Measurements from ENCODE around the gene MTMR12. TPM values are rescaled to one million over a fixed set of nuclear protein-coding genes. Genes with fewer than 3 reads are reported as not detected.

Gene MTMR12
- total RNA-seq, 1 donor from 2014 or later: 25.6 TPM

DNA sequence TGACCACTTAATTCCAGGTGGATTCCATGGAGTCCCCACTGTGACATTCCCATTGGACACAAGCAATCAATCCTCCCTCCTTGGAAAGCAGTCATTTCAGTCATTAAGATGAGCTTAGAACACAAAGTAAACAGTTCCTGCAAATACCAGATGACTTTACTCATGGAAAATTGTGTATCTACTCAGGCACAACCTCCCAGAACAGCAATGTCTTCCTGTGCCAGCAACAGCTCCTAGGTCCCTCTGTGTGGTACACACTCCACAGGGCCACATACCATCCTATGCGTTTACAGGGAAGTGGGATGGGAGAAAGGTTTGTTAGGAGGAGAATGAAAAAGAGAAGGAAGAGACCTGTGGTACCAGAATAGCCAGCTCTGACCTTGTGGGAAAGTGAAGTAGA lies 53.7 kb downstream of the MTMR12 start:
- TF ChIP-seq, protein P1, sequence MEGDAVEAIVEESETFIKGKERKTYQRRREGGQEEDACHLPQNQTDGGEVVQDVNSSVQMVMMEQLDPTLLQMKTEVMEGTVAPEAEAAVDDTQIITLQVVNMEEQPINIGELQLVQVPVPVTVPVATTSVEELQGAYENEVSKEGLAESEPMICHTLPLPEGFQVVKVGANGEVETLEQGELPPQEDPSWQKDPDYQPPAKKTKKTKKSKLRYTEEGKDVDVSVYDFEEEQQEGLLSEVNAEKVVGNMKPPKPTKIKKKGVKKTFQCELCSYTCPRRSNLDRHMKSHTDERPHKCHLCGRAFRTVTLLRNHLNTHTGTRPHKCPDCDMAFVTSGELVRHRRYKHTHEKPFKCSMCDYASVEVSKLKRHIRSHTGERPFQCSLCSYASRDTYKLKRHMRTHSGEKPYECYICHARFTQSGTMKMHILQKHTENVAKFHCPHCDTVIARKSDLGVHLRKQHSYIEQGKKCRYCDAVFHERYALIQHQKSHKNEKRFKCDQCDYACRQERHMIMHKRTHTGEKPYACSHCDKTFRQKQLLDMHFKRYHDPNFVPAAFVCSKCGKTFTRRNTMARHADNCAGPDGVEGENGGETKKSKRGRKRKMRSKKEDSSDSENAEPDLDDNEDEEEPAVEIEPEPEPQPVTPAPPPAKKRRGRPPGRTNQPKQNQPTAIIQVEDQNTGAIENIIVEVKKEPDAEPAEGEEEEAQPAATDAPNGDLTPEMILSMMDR (IDR thresholded peaks at IDR 0.05; ENCODE audit: partially characterized antibody, unreplicated experiment): no peak
- DNase-seq: no peak
- Mint-ChIP-seq H3K36me3 (ENCODE audit: unreplicated experiment) (peaks cover 6% of the 10 kb centered on the region), H3K4me3 (ENCODE audit: unreplicated experiment) (no peak overlapping the region), H3K27ac (ENCODE audit: unreplicated experiment) (no peak overlapping the region), H3K4me1 (ENCODE audit: low read depth, unreplicated experiment) (peaks cover 7% of the 10 kb centered on the region), H3K27me3 (ENCODE audit: unreplicated experiment) (no peaks in the 10 kb centered on the region), H3K9me3 (ENCODE audit: unreplicated experiment) (no peaks in the 10 kb centered on the region)

DNA sequence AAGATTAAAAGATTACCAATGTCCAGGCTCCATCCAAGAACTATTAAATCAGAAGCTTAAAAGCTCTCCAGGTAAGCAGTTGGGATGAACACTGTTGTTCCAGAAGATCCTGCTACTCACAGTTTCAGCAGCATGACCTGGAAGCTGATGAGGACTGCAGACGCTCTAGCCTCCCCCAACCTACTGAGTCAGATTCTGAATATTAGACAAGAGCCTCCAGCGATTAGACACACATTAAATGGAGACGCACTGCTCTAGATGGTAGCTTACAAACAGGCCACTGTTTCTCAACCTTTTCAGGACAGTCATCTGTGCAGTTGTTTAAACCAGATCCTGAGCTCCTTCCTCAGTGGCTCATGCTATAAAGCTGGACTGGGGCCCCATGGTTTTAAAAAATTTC lies 54.3 kb downstream of the MTMR12 start:
- H3K9me3 Mint-ChIP-seq (ENCODE audit: unreplicated experiment): no peaks in the 10 kb centered on the region
- H3K4me1 Mint-ChIP-seq (ENCODE audit: low read depth, unreplicated experiment): peaks cover 7% of the 10 kb centered on the region
- H3K36me3 Mint-ChIP-seq (ENCODE audit: unreplicated experiment): peaks cover 6% of the 10 kb centered on the region
- H3K27ac Mint-ChIP-seq (ENCODE audit: unreplicated experiment): no peak overlapping the region
- TF ChIP-seq, protein P1 (IDR thresholded peaks at IDR 0.05; ENCODE audit: partially characterized antibody, unreplicated experiment): no peak
- no peaks in the 10 kb centered on the region for H3K27me3 Mint-ChIP-seq (ENCODE audit: unreplicated experiment)
- H3K4me3 Mint-ChIP-seq (ENCODE audit: unreplicated experiment): no peak overlapping the region
- DNase-seq: no peak

DNA sequence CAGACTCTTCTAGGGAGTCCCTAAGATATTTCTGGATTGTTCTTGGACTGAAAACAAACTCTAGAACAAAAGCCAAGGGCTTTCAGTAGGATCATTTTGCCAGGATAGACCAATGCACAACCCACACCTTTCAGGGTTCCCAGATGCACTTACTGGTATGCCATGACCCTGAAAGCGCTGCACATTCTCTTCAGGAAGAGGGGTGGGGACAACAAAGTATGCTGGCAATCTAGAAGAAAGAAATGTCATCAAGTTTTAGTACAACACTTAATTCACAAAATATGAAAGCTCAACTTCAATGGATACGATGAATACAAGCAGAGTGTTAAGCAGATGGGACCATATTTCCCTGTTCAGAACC lies 57.2 kb downstream of the MTMR12 start:
- Mint-ChIP-seq H3K4me3 (ENCODE audit: unreplicated experiment) (no peak overlapping the region), H3K27me3 (ENCODE audit: unreplicated experiment) (no peaks in the 10 kb centered on the region), H3K27ac (ENCODE audit: unreplicated experiment) (no peak overlapping the region), H3K4me1 (ENCODE audit: low read depth, unreplicated experiment) (peaks cover 11% of the 10 kb centered on the region), H3K9me3 (ENCODE audit: unreplicated experiment) (peaks cover 4% of the 10 kb centered on the region), H3K36me3 (ENCODE audit: unreplicated experiment) (peaks cover 6% of the 10 kb centered on the region)
- TF ChIP-seq, protein P1 (IDR thresholded peaks at IDR 0.05; ENCODE audit: partially characterized antibody, unreplicated experiment): no peak
- no peak for DNase-seq

DNA sequence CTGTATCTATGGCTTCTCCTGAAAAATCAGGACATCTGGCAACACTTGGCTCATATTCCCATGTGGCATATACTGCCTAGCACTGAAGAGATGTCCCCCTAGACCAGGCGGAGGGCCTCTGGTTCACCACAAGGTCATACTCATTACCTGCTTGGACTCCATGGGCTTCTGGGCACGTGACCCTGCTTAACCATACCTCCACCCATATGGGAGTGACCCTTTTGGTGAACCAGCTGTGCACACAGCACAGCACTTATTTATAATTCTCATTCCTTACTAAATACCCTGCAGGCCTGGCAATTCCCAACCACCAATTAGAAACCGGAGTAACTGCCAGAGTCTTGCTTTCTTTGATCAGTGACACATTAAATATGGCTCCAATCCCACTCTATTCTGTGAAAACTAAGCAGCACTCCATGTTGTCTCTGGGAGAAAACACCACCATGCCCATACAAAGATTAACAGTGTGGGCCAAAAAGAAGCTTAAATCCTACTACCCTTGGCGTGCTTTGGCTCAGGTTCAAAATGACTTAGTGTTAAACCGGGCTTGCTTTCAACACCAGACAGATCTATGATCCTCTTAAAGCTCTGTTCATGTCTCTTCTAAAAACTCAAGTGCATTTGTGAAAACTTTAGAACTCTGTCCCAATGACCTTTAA lies 57.7 kb downstream of the MTMR12 start:
- Mint-ChIP-seq H3K36me3 (ENCODE audit: unreplicated experiment) (peaks cover 6% of the 10 kb centered on the region), H3K27ac (ENCODE audit: unreplicated experiment) (no peak overlapping the region), H3K27me3 (ENCODE audit: unreplicated experiment) (no peaks in the 10 kb centered on the region), H3K4me1 (ENCODE audit: low read depth, unreplicated experiment) (peaks cover 11% of the 10 kb centered on the region), H3K9me3 (ENCODE audit: unreplicated experiment) (peaks cover 4% of the 10 kb centered on the region), H3K4me3 (ENCODE audit: unreplicated experiment) (no peak overlapping the region)
- TF ChIP-seq, protein P1 (IDR thresholded peaks at IDR 0.05; ENCODE audit: partially characterized antibody, unreplicated experiment): no peak
- no peak for DNase-seq

DNA sequence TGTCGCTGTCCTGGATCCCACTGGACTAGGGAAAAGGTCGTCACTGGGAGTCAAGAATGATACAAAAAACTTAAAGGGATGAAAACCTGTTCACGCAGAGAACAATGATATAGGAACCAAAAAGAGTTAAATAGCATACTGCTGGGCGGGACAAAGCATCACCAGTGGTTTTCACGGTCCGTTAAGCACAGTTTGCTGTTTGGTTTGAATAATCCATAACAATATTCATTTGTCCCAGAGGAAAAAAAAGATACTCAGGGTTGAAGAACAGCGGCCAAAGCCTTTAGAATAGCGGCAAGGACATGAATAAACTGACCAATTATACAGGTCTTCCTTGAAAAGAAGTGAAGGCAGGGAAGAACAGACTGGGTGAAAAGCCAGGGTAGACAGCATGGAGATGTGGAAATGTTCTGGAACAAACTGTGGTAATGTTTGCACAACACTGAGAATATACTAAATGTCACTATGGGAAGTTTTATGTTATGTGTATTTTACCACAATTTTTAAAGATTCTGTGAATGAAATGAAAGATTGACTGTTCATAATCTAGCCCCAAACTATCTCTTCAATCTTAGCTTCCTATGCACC lies 60.8 kb downstream of the MTMR12 start:
- H3K4me3 Mint-ChIP-seq (ENCODE audit: unreplicated experiment): no peak overlapping the region
- peaks cover 4% of the 10 kb centered on the region for H3K9me3 Mint-ChIP-seq (ENCODE audit: unreplicated experiment)
- TF ChIP-seq, protein P1 (IDR thresholded peaks at IDR 0.05; ENCODE audit: partially characterized antibody, unreplicated experiment): no peak
- no peak for DNase-seq
- no peaks in the 10 kb centered on the region for H3K27me3 Mint-ChIP-seq (ENCODE audit: unreplicated experiment)
- H3K4me1 Mint-ChIP-seq (ENCODE audit: low read depth, unreplicated experiment): peaks cover 11% of the 10 kb centered on the region
- H3K36me3 Mint-ChIP-seq (ENCODE audit: unreplicated experiment): no peaks in the 10 kb centered on the region
- no peak overlapping the region for H3K27ac Mint-ChIP-seq (ENCODE audit: unreplicated experiment)

Measured in glutamatergic neuron (in vitro differentiated cells).